Left colon (tissue), 2 donors: Measurements from ENCODE around the gene CAMK2D. TPM values are rescaled to one million over a fixed set of nuclear protein-coding genes. Genes with fewer than 3 reads are reported as not detected.
"Not testable (repeated sequence)": the region's sequence is repeated elsewhere in the genome, so short reads cannot be mapped to it uniquely, and the experiment has no call there.

Experiments
- ATAC-seq: fragments of 200-7000 bp; cut with Tn5 transposase; one replicate; pipeline ENCODE4 v1.9.1; 2020; ENCODE audit warnings: mild to moderate bottlenecking, moderate library complexity
- DNase-seq, 2 donors: peaks; one replicate each; pipeline ENCODE4 v3.0.0-alpha.2; 2020
- intact Hi-C, 2 donors: fragments of 100-400 bp; cut with DNase I in 1 of 2; cut with micrococcal nuclease in 1 of 2; formaldehyde crosslinking; loops; one replicate each; pipeline versions ENCODE4 v1.11.2 to v1.14.0; 2022; cut with DNase I, micrococcal nuclease
- total RNA-seq, 2 donors: library from RNA; stranded (reverse); fragmentation: NEBNext Ultra II Directional; extraction: Animal tissue kit (Norgen Biotek cat#: 25700); gene quantifications; one replicate each; pipeline ENCODE4 v1.2.1, GENCODE V29; 2021
- donor health status: DM: no; HTN: no; CAD: no.
- donor health status: DM: yes; HTN: yes; CAD: no.

The CAMK2D gene
- total RNA-seq, 2 donors from 2014 or later: 86.6 to 87.3 TPM

DNA sequence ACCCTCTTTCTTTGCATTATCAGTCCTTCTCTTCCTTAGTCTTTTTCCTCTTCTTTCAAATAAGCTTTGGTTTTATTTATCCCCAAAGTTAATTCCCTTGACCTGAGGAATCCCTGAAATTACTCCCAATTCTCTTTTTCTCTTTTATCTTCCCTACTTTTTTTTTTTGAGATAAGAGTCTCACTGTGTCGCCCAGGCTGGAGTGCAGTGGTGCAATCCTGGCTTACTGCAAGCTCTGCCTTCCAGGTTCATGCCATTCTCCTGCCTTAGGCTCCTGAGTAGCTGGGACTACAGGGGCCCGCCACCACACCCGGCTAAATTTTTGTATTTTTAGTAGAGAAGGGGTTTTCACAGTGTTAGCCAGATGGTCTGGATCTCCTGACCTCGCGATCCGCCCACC is 17.8 kb downstream of the CAMK2D start:
- intact Hi-C loops: no loop called here
- ATAC-seq: no peak
- no peak for DNase-seq

DNA sequence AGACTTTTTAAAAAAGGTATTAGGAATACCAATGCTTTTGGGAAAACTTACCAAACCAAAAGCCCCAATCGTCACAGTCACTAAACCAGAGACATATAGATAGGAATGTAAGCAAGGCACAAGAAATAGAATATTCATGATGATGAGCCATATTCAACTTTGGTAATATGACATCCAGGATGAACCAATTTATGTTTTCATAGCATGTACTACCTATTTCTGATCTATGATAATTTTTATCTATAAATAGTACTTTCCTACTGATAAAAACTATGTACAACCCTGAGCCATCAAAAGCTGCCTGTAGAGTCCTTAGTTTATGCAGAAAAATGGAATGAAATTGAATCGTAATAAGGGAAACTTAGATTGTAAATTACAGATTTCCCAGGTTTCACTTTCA is 18.9 kb downstream of the CAMK2D start:
- ATAC-seq (no peak), DNase-seq (no peak)
- intact Hi-C loops: no loop called here

DNA sequence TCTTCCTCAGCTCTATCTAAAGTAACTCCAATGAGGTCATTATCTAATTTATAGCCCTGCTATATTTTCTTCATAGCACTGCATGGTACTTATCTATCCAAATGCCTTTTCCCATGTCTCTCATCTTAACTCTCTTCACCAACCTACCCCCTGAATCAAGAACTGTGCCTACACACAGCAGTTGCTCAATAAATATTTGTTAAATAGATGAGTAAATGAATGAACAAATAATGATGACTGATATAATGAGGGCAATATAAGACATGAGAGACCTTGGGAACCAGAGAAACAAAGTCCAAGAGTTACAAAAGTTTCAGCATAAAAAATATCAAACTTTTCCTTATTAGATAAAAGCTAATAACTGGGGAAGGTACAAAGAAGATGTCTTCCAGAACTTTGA is 19.6 kb downstream of the CAMK2D start:
- DNase-seq (no peak), ATAC-seq (no peak)
- intact Hi-C loops: no loop called here

DNA sequence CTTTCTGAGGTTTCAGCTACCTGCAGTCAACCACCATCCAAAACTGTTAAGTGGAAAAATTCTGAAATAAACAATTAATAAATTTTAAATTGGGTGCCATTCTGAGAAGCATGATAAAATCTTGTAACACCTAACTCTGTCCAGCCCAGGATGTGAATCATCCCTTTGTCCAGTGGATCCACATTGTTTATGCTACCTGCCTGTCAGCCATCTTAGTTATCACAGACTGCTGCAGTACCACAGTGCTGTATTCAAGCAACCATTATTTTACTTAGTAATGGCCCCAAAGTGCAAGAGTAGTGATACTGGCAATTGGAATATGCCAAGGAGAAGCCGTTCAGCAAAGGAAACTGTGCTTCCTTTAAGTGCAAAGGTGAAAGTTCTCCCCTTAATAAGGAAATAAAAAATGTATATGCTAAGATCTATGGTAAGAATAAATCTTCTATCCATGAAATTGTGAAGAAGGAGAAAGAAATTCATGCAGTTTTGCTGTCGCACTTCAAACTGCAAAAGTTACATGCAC is 20.6 kb downstream of the CAMK2D start:
- intact Hi-C loops: no loop called here
- ATAC-seq: peak; percentile 55

DNA sequence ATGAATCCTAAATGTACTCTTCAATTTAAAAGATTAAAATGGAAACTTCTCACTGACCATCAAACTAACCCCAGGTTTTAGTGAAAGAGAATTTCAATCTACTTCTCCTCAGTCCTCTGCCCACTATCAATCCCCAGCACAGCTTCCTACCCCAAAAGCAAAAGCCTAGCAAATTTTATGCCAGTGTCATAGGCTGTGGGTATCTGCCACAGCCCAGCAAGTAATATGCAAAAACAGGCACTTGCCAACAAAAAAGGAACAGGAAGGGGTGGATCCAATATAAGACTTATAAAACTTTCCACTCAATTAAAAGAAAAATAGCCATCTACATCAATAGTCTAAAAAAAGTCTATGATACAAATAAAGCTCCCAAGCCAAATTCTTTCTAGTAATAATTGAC is 22.3 kb downstream of the CAMK2D start:
- intact Hi-C loops: no loop called here
- no peak for ATAC-seq
- DNase-seq: no peak

More for the DNA sequence above, 20.6 kb downstream of the CAMK2D start:
- DNase-seq: no peak

DNA sequence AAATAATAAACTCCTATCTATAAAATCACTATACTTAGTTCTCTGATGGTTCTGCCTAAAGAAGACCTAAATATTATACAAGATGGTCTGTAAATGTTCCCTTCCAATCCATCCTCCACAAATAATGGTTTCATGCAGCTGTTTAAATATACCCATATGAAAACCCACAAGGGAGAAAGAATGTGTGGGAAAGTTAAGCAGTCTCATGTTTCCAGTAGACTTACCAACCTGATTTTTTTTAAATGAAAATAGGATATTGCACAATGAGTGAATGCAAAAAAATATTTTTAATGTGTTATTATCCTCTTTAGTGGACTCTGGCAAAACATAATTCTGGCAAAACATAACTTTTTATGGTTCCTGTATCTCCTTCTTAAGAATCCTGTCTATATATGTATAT is 23.3 kb downstream of the CAMK2D start:
- no peak for ATAC-seq
- no peak for DNase-seq
- intact Hi-C loops: no loop called here

DNA sequence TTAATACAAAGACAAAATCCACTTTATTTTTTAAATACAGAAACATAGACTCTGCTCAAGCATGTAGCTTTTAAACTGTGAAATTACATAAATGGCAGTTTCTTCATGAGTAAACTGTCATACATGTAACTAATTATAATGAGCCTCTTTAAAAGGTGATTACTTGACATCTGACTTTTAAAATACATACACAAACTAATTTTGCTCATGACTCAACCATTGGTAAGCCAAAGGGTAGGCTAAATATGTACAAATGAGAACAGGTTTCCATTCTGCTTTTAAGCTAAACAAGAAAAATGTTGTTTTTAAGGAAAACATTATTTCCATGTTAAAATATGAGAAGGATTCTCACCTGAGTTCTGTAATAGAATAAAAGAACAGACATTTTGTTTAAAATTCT is 27.9 kb downstream of the CAMK2D start:
- DNase-seq: no peak
- intact Hi-C loops: no loop called here
- ATAC-seq: no peak

DNA sequence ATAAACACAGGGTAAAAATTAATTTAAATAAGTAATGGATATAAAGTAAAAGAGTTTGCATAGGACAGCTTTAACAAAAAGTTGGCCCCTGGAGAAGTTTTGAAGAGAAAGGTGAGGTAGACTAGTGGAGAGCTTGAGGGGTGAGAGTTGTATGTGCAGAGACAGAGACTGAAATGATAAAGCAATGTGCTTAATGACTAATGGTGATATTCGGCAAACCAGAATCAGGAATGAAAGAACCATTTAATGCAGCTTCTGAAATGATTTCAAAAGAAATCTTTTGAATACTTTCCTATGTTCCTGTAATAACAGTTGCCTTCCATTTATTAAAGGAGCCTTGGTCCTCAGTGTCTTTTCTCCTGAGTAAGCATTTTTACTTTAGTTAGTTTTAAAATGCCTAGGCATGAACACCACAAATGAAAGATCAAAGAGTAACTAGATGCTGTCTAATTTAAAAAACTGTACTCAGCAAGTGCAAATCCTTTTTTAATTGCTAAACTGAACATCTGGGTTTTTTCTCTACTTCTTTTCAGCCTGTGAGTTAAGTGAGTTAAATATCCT is 28.5 kb downstream of the CAMK2D start:
- no peak for DNase-seq
- intact Hi-C loops: no loop called here
- ATAC-seq: no peak

DNA sequence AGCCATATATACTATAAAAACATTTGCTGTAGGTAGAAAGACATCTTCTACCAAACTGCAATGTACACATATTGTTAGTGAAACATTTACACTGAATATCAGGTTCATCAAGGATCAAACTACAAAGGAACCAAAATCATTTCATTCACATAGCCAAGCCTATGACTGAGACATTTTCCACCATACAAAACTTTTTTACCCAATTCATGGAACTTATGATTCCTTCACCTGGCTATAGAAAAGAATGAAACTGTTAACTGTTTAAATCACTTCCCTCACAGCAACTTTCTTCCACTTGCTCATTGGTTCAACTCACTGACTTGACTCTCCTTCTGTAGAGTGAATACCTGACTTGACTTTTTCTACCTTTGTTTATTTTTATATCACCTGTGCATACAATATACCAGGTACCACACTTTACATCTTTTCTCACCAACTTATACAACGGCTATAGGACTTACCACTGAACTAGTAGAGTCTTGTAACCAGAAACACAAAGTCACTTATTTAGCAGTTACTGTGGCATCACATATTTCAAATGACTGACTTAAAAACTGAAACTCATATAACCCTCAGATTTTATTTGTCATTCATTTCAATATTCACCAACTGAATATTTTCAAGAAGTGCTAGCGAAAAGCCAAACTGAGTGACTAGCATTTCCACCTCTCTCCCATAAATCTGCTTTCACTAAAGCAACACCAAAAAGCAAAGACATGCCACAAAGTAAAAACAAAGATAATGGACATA is 30.9 kb downstream of the CAMK2D start:
- DNase-seq (no peak), ATAC-seq (no peak)
- intact Hi-C loops: no loop called here

DNA sequence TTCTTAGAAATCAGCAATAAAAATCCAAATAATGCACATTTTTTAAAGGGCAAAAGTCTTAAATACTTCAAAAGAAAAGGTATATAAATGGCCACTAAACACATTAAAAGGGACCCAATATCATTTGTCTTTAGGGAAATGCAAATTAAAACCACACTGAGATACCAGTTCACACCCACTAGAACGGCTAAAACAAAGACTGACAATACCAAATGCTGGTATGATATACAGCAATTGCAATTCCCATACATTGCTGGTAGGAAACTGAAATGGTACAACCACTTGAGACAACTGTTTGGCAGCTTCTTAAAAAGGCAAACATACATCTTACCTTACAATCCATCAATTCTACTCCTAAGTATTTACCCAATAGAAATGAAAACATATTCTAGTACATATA is 33.7 kb downstream of the CAMK2D start:
- intact Hi-C loops: no loop called here
- DNase-seq (no peak), ATAC-seq (no peak)

DNA sequence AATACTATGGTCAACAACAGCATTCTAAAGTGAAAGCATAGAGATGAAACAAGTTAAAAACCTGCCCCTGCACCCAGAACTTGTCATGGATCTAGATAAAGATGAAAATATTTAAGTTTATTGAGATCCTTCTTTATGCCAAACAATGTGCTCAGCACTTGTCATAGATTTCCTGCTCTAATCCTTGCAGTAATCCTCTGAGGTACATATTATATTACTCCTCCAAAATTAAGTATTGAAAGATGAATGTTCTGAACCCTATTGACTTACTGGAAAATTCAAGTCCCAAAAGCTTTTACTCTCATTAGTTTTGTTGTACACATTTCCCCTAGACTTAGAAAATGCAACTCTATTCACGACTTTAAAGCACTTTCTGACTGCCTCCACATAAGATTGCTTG is 35.6 kb downstream of the CAMK2D start:
- DNase-seq: no peak
- intact Hi-C loops: no loop called here
- no peak for ATAC-seq

DNA sequence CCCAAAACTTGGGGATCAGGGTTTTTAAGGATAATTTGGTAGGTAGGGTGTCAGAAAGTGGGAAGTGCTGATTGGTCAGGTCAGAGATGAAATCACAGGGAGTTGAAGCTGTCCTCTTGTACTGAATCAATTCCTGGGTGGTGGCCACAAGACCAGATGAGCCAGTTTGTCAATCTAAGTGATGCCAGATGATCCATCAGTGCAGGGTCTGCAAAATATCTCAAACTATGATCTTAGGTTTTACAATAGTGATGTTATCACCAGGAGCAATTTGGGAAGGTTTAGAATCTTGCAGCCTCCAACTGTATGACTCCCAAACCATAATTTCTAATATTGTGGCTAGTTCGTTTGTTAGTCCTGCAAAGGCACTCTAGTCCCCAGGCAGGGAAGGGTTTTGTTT is 43.3 kb downstream of the CAMK2D start:
- intact Hi-C loops: no loop called here
- ATAC-seq: no peak
- DNase-seq: no peak

DNA sequence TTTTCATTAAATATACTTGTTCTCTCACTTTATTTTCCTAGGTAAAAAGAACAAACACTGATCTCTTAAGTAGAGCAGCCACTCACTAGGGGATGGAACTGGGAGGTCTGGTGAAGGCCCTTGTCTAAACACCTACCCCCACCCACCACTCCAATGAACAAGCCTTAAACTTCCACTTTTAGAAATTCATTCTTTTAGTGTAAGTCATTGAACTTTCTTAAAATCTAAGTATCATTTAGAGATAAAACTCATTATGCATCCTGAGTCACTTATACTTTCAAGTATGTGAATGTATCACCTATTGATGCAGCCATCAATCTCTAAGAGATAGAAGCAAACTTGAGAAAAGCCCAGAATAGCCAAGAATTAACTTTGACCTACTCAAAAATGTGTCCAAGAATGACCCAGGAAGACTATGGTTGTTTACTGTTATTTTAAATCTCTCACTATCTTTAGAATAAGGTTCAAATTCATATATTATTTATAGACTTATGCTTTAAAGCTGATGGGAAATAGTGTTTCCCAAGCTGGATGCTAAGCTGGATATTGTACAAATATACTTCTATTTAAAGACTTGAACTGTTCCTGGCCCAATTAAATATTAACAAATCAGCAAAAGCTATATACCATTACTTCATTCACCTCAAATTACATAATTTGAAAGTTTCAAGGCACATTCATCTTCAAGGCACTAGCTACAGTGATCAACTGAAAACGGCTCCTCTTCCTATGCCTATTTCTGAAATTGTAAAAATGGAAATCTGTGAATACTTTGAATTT is 49.5 kb downstream of the CAMK2D start:
- ATAC-seq: no peak
- DNase-seq: no peak
- intact Hi-C loops: no loop called here

DNA sequence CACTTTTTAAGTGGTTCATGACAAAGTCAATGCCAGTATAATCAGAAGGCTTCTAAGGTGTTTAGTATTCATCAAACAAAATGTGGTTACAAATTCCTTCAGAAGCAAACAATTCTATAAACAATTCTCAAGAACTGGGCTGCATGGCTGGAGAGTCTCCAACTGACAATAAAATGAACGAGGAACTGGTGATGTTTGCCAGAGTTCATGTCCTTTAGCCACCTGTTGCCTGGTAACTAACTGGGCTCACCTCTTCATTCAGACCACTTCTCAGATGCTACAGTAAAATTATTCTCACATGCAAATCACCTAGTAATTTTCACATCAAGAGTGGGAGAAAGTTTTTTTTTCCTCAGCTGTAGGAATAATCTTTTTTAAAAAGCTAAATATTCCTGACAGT is 53.3 kb downstream of the CAMK2D start:
- intact Hi-C loops: no loop called here
- DNase-seq (peak; percentile 15 to 33), ATAC-seq (peak; percentile 97)

DNA sequence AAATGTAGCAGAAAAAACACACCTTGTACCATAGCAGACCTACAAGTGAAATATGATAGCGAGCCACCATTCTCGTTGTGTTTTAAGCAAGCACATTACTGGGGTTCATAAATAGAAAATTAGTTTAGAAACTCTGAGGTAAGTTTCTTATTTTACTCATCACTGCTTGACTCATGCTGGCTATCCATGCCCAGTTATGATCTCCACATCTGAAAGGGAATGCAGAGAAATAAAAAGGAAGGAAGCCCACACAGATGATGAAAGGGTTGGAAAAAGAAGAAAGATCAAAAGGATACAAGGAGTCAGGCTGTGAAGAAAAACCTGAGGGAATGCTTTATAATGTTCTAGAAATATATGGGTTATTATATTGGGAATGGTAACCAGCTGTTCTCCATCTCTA is 54.5 kb downstream of the CAMK2D start:
- DNase-seq (no peak), ATAC-seq (no peak)
- intact Hi-C loops: no loop called here

DNA sequence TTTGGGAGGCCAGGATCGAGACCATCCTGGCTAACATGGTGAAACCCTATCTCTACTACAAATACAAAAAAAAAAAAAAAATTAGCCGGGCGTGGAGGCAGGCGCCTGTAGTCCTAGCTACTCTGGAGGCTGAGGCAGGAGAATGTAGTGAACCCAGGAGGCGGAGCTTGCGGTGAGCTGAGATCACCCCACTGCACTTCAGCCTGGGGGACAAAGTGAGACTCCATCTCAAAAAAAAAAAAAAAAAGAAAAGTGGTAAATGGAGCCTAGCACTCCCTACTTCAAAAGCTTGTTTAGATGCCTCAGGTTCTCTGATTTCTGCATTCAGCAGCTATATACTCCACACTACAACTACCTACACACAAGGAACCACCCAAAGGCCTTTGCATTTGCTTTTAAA is 56.4 kb downstream of the CAMK2D start:
- intact Hi-C loops, DNase-seq, ATAC-seq: not testable (repeated sequence)

DNA sequence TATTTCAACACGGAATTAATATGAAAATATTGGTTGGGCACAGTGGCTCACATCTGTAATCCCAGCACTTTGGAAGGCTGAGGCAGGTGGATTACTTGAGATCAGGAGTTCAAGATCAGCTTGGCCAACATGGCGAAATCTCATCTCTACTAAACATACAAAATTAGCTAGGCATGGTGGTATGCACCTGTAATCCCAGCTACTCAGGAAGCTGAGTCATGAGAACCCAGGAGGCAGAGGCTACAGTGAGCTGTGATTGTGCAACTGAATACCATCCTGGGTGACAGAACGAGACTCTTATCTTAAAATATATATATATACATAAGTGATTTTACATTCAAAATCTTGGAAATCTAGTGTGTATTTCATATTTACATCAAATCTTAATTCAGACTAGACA is 58.9 kb downstream of the CAMK2D start:
- ATAC-seq, DNase-seq, intact Hi-C loops: not testable (repeated sequence)

DNA sequence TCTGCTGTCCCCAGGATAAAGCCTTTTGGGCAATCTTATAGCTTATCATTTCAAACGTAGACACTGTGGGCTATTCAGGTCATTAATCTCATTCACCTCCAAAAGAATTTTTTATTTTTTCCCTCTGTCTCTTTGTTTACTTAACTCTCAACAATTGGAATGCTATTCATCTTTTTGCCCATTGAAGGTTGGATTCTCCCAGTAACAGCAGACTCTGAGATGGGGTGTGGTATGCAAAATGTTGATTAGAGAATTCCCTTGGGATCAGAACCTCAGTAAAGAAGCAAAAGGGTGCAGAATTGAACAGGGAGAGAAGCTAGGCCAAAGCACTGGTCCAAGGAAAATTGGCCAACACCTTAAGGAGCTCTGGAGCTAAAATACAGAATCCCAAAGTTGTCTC is 60.4 kb downstream of the CAMK2D start:
- ATAC-seq: no peak

DNA sequence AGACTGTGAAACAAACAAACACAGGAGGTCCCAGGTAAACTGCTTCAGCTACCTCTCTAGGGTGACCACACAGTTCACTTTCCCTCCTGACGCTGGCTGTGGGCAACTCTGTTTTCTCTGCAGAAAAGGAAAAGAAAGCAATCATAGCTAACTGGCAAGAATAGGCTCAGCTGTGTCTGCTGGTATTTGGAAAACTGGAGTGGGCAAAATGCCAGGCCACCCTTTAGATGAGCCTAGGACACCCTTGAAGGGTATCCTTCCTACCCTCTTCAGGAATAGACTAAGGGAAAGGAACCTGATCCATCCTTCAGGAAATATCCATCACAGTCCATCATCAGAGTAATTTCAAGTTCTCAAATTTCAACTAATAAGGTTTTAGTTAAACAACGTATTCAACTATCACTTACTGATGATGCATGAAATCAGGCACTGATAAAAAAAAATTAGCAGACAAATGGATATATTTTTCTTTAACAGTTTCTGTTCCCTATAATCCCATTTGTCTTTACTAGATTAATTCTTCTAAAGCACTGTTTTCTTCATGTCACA is 60.9 kb downstream of the CAMK2D start:
- no peak for ATAC-seq

More for the DNA sequence above, 60.4 kb downstream of the CAMK2D start:
- intact Hi-C loops: no loop called here
- DNase-seq: no peak

DNA sequence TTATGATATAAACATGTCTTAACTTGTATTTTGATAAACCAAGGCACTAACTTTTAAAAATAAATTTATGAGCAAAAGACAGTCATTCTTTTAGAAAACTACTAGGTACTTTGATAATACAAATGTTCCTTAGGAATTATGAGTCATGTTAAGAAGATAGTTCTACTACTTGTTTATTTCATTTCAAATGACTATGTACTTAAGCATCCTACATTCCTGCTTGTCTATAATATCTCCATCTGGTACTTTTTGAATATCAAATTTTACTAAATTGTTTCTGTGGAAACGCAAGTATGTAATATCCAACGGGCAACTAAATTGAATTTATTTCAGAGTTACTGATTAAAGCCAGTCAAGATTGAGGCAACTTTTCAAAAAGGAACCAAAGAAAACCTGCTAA is 61.8 kb downstream of the CAMK2D start:
- no peak for DNase-seq
- ATAC-seq: no peak
- intact Hi-C loops: no loop called here

More for the DNA sequence above, 60.9 kb downstream of the CAMK2D start:
- DNase-seq: no peak
- intact Hi-C loops: no loop called here
